Fibroblast of pulmonary artery (primary cell): Measurements from ENCODE around the gene MAN1B1.

Experiments used
- DNase-seq: peaks from one replicate; pipeline ENCODE4 v3.0.0-alpha.2; 2010; ENCODE audit warnings: low read depth
- H3K4me3 ChIP-seq: replicated peaks from 2 replicates; pipeline ENCODE4 v1.5.1; 2011; ENCODE audit warnings: low read depth, mild to moderate bottlenecking, control low read depth, low read length, moderate library complexity
- CTCF ChIP-seq: IDR thresholded peaks from 2 replicates; pipeline ENCODE4 v1.5.1; 2011; ENCODE audit warnings: mild to moderate bottlenecking, control low read depth, low read length, inconsistent platforms; ENCODE audit errors: missing control alignments

Gene MAN1B1

DNA sequence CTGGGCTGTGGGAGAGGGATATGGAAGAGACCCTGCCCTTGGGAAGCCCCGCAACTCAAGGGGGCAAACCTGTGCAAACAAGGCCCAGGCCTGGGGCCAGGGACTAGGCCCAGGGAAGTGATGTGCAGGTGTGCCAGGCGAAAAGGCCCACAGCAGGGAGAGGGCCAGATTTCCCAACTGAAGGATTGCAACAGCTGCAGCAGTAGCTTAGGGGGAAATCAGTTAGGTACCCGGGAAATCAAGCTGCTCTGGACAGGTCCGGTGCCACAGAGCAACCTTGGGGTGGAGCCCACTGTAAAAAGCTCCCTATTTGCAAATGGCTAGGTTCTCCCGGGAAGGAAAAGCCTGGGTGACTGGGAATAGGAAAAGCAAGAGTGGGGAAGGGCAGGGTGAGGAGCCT, 62.6 kb downstream of the MAN1B1 start:
- no peak for TF ChIP-seq CTCF
- DNase-seq = no peak

GRCh38 chr9:137149942-137150616, 63.3 kb downstream of the MAN1B1 start:
- TF ChIP-seq CTCF = no peak
- H3K4me3 ChIP-seq = no peak overlapping the region
- no peak for DNase-seq

More for the DNA sequence above, 62.6 kb downstream of the MAN1B1 start:
- no peak overlapping the region for H3K4me3 ChIP-seq

DNA sequence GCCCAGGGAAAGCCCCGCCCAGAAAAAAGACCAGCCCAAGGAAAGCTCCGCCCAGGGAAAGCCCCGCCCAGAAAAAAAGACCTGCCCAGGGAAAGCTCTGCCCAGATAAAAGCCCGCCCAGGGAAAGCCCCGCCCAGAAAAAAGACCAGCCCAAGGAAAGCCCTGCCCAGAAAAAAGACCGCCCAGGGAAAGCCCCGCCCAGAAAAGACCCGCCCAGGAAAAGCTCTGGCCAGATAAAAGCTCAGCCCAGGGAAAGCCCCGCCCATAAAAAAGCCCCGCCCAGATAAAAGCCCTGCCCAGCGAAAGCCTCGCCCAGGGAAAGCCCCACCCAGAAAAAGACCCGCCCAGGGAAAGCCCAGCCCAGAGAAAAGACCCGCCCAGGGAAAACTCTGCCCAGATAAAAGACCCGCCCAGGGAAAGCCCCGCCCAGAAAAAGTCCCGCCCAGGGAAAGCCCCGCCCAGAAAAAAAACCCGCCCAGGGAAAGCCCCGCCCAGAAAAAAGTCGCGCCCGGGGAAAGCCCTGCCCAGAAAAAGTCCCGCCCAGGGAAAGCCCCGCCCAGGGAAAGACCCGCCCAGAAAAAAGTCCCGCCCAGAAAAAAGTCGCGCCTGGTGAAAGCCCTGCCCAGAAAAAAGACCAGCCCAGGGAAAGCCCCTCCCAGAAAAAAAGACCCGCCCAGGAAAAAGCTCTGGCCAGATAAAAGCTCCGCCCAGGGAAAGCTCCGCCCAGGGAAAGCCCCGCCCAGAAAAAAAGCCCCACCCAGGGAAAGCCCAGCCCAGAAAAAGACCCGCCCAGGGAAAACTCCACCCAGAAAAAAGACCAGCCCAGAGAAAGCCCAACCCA, 64.1 kb downstream of the MAN1B1 start:
- H3K4me3 ChIP-seq = no peak overlapping the region
- DNase-seq = peak; percentile 29
- TF ChIP-seq CTCF = no peak

DNA sequence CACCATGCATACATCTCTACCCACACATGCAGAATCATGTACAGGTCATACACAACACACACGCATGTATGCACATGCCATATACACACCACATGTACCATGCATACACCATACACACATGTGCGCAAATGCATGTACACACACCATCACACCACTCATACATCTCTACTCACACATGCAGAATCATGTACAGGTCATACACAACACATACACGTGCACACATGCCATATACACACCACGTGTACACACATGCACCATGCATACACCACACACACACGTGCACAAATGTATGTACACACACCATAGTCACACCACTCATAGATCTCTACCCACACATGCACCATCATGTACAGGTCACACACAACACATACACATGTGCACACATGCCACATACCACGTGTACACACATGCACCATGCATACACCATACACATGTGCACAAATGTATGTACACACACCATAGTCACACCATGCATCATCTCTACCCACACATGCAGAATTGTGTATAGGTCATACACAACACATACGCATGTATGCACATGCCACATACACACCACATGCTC, 66.1 kb downstream of the MAN1B1 start:
- H3K4me3 ChIP-seq = no peak overlapping the region
- no peak for DNase-seq
- TF ChIP-seq CTCF = no peak

GRCh38 chr9:137156567-137157375, 70.0 kb downstream of the MAN1B1 start:
- peak overlapping the region; percentile 29 for H3K4me3 ChIP-seq
- peak; percentile 50 for DNase-seq
- no peak for TF ChIP-seq CTCF

GRCh38 chr9:137157618-137158415, 71.0 kb downstream of the MAN1B1 start:
- H3K4me3 ChIP-seq = no peak overlapping the region
- TF ChIP-seq CTCF = no peak
- no peak for DNase-seq
